ENCODE measurements around the gene IGFBPL1. TPM values are rescaled to one million over a fixed set of nuclear protein-coding genes. Genes with fewer than 3 reads are reported as not detected.
A peak's percentile ranks its signal among the peaks of the same experiment; 100 is the strongest.

Gene IGFBPL1
- total and polyA plus RNA-seq, 7 experiments from 2014 or later: not detected

- no peak overlapping the region for H3K4me3 Mint-ChIP-seq
- CTCF ChIA-PET: interaction anchor here (1.4 kb wide), 1 partner anchor 10 kb away, joined by 4 read pairs; no protein-coding TSS in a partner anchor
- H3K27me3 ChIP-seq (ENCODE audit: control insufficient read depth in 2 of 2, insufficient read depth in 2 of 2, low read length in 2 of 2): no peaks in the 10 kb centered on the region
- no peak for DNase-seq
- H3K4me1 Mint-ChIP-seq: peaks cover 0 to 10% (median 4%) of the 10 kb centered on the region in 7 donors
- intact Hi-C loops (cut with micrococcal nuclease): no loop called here
- H3K27ac Mint-ChIP-seq: no peak overlapping the region
- no peaks in the 10 kb centered on the region for H3K9me3 ChIP-seq (ENCODE audit: control insufficient read depth in 2 of 3, low read length in 3 of 3)
- no peaks in the 10 kb centered on the region for H3K36me3 ChIP-seq (ENCODE audit: control insufficient read depth in 2 of 3, insufficient read depth in 3 of 3, low read length in 3 of 3)
- no peaks in the 10 kb centered on the region for H3K4me1 ChIP-seq (ENCODE audit: control insufficient read depth in 2 of 2, insufficient read depth in 2 of 2, low read length in 2 of 2)
- H3K4me3 ChIP-seq (ENCODE audit: low read length): no peak overlapping the region
- ATAC-seq: no peak
- no peaks in the 10 kb centered on the region for H3K36me3 Mint-ChIP-seq
- H3K9me3 Mint-ChIP-seq: peaks cover 0 to 3% (median 0%) of the 10 kb centered on the region in 11 donors
- peaks cover 0 to 6% (median 0%) of the 10 kb centered on the region in 5 donors for H3K27me3 Mint-ChIP-seq
- no peak overlapping the region for H3K27ac ChIP-seq (ENCODE audit: low read depth, low read length)
- POLR2A ChIA-PET: interaction anchor here (1.1 kb wide), 1 partner anchor 39 kb away, joined by 3 read pairs; no protein-coding TSS in a partner anchor
Measured at GRCh38 chr9:38439916-38440301, 15.7 kb upstream of the IGFBPL1 start.

- no peak overlapping the region for H3K4me3 Mint-ChIP-seq
- H3K27me3 Mint-ChIP-seq: peaks cover 0 to 4% (median 0%) of the 10 kb centered on the region in 5 donors
- H3K36me3 ChIP-seq (ENCODE audit: control insufficient read depth in 2 of 3, insufficient read depth in 3 of 3, low read length in 3 of 3): no peaks in the 10 kb centered on the region
- ChIA-PET POLR2A (no interaction called here), CTCF (interaction anchor here (1.4 kb wide), 1 partner anchor 10 kb away, joined by 4 read pairs; no protein-coding TSS in a partner anchor)
- H3K27me3 ChIP-seq (ENCODE audit: control insufficient read depth in 2 of 2, insufficient read depth in 2 of 2, low read length in 2 of 2): no peaks in the 10 kb centered on the region
- no peaks in the 10 kb centered on the region for H3K9me3 ChIP-seq (ENCODE audit: control insufficient read depth in 2 of 3, low read length in 3 of 3)
- ATAC-seq: no peak
- no peak overlapping the region for H3K27ac ChIP-seq (ENCODE audit: low read depth, low read length)
- no peak overlapping the region for H3K4me3 ChIP-seq (ENCODE audit: low read length)
- peaks cover 0 to 3% (median 0%) of the 10 kb centered on the region in 11 donors for H3K9me3 Mint-ChIP-seq
- no peak for DNase-seq
- no peaks in the 10 kb centered on the region for H3K4me1 ChIP-seq (ENCODE audit: control insufficient read depth in 2 of 2, insufficient read depth in 2 of 2, low read length in 2 of 2)
- H3K4me1 Mint-ChIP-seq: peaks cover 0 to 12% (median 5%) of the 10 kb centered on the region in 7 donors
- H3K27ac Mint-ChIP-seq: no peak overlapping the region
- no peaks in the 10 kb centered on the region for H3K36me3 Mint-ChIP-seq
- intact Hi-C loops (cut with micrococcal nuclease): no loop called here
Measured at GRCh38 chr9:38439291-38439915, 15.1 kb upstream of the IGFBPL1 start.

- Histone ChIP-seq H3K27ac (ENCODE audit: low read depth, low read length) (no peak overlapping the region), H3K9me3 (ENCODE audit: control insufficient read depth in 2 of 3, low read length in 3 of 3) (no peaks in the 10 kb centered on the region), H3K27me3 (ENCODE audit: control insufficient read depth in 2 of 2, insufficient read depth in 2 of 2, low read length in 2 of 2) (no peaks in the 10 kb centered on the region), H3K4me1 (ENCODE audit: control insufficient read depth in 2 of 2, insufficient read depth in 2 of 2, low read length in 2 of 2) (no peaks in the 10 kb centered on the region), H3K4me3 (ENCODE audit: low read length) (no peak overlapping the region), H3K36me3 (ENCODE audit: control insufficient read depth in 2 of 3, insufficient read depth in 3 of 3, low read length in 3 of 3) (no peaks in the 10 kb centered on the region)
- ChIA-PET CTCF (no interaction called here), POLR2A (no interaction called here)
- H3K27ac Mint-ChIP-seq: no peak overlapping the region
- peaks cover 0 to 3% (median 0%) of the 10 kb centered on the region in 11 donors for H3K9me3 Mint-ChIP-seq
- no peak overlapping the region for H3K4me3 Mint-ChIP-seq
- intact Hi-C loops (cut with micrococcal nuclease): no loop called here
- no peak for ATAC-seq
- H3K27me3 Mint-ChIP-seq: peaks cover 0 to 2% (median 0%) of the 10 kb centered on the region in 5 donors
- DNase-seq: no peak
- H3K36me3 Mint-ChIP-seq: no peaks in the 10 kb centered on the region
- peaks cover 0 to 19% (median 9%) of the 10 kb centered on the region in 7 donors for H3K4me1 Mint-ChIP-seq
Measured at GRCh38 chr9:38437193-38437823, 13.1 kb upstream of the IGFBPL1 start.

- H3K9me3 ChIP-seq (ENCODE audit: control insufficient read depth in 2 of 3, low read length in 3 of 3): no peaks in the 10 kb centered on the region
- ChIA-PET CTCF (no interaction called here), POLR2A (no interaction called here)
- Mint-ChIP-seq H3K27me3 (peaks cover 0 to 2% (median 0%) of the 10 kb centered on the region in 5 donors), H3K27ac (no peak overlapping the region), H3K4me1 (peaks cover 0 to 21% (median 12%) of the 10 kb centered on the region in 7 donors), H3K9me3 (peaks cover 0 to 3% (median 0%) of the 10 kb centered on the region in 11 donors), H3K4me3 (no peak overlapping the region), H3K36me3 (no peaks in the 10 kb centered on the region)
- no peak overlapping the region for H3K27ac ChIP-seq (ENCODE audit: low read depth, low read length)
- DNase-seq: no peak
- no peaks in the 10 kb centered on the region for H3K27me3 ChIP-seq (ENCODE audit: control insufficient read depth in 2 of 2, insufficient read depth in 2 of 2, low read length in 2 of 2)
- ATAC-seq: no peak
- H3K36me3 ChIP-seq (ENCODE audit: control insufficient read depth in 2 of 3, insufficient read depth in 3 of 3, low read length in 3 of 3): no peaks in the 10 kb centered on the region
- intact Hi-C loops (cut with micrococcal nuclease): no loop called here
- no peak overlapping the region for H3K4me3 ChIP-seq (ENCODE audit: low read length)
- H3K4me1 ChIP-seq (ENCODE audit: control insufficient read depth in 2 of 2, insufficient read depth in 2 of 2, low read length in 2 of 2): no peaks in the 10 kb centered on the region
Measured at GRCh38 chr9:38436708-38437107, 12.5 kb upstream of the IGFBPL1 start.

- Histone ChIP-seq H3K4me3 (ENCODE audit: low read length) (no peak overlapping the region), H3K4me1 (ENCODE audit: control insufficient read depth in 2 of 2, insufficient read depth in 2 of 2, low read length in 2 of 2) (no peaks in the 10 kb centered on the region), H3K27me3 (ENCODE audit: control insufficient read depth in 2 of 2, insufficient read depth in 2 of 2, low read length in 2 of 2) (no peaks in the 10 kb centered on the region), H3K9me3 (ENCODE audit: control insufficient read depth in 2 of 3, low read length in 3 of 3) (no peaks in the 10 kb centered on the region), H3K27ac (ENCODE audit: low read depth, low read length) (no peak overlapping the region), H3K36me3 (ENCODE audit: control insufficient read depth in 2 of 3, insufficient read depth in 3 of 3, low read length in 3 of 3) (no peaks in the 10 kb centered on the region)
- no peak for DNase-seq
- H3K9me3 Mint-ChIP-seq: peaks cover 0 to 3% (median 0%) of the 10 kb centered on the region in 11 donors
- CTCF ChIA-PET: no interaction called here
- H3K4me3 Mint-ChIP-seq: no peak overlapping the region
- H3K27me3 Mint-ChIP-seq: no peaks in the 10 kb centered on the region
- POLR2A ChIA-PET: no interaction called here
- no peaks in the 10 kb centered on the region for H3K36me3 Mint-ChIP-seq
- H3K27ac Mint-ChIP-seq: peak overlapping the region in 1 of 9 donors; percentile 36
- no peak for ATAC-seq
- intact Hi-C loops (cut with micrococcal nuclease): no loop called here
- peaks cover 7 to 31% (median 23%) of the 10 kb centered on the region in 7 donors for H3K4me1 Mint-ChIP-seq
Measured at GRCh38 chr9:38435521-38435920, 11.3 kb upstream of the IGFBPL1 start.

GRCh38 chr9:38434853-38435252, 10.6 kb upstream of the IGFBPL1 start:
- DNase-seq (no peak), ATAC-seq (no peak)
- Mint-ChIP-seq H3K27me3 (peaks cover 0 to 3% (median 0%) of the 10 kb centered on the region in 5 donors), H3K36me3 (no peaks in the 10 kb centered on the region), H3K4me1 (peaks cover 4 to 32% (median 23%) of the 10 kb centered on the region in 7 donors), H3K4me3 (no peak overlapping the region), H3K27ac (peak overlapping the region in 1 of 9 donors; percentile 46), H3K9me3 (peaks cover 0 to 3% (median 0%) of the 10 kb centered on the region in 11 donors)
- Histone ChIP-seq H3K36me3 (ENCODE audit: control insufficient read depth in 2 of 3, insufficient read depth in 3 of 3, low read length in 3 of 3) (no peaks in the 10 kb centered on the region), H3K4me1 (ENCODE audit: control insufficient read depth in 2 of 2, insufficient read depth in 2 of 2, low read length in 2 of 2) (no peaks in the 10 kb centered on the region), H3K27me3 (ENCODE audit: control insufficient read depth in 2 of 2, insufficient read depth in 2 of 2, low read length in 2 of 2) (no peaks in the 10 kb centered on the region), H3K4me3 (ENCODE audit: low read length) (no peak overlapping the region), H3K27ac (ENCODE audit: low read depth, low read length) (no peak overlapping the region), H3K9me3 (ENCODE audit: control insufficient read depth in 2 of 3, low read length in 3 of 3) (no peaks in the 10 kb centered on the region)
- ChIA-PET CTCF (no interaction called here), POLR2A (no interaction called here)
- intact Hi-C loops (cut with micrococcal nuclease): no loop called here

Measured in naive thymus-derived CD4-positive, alpha-beta T cell (primary cell).